H9 (cell line): Measurements from ENCODE around the gene FIBP. TPM values are rescaled to one million over a fixed set of nuclear protein-coding genes. Genes with fewer than 3 reads are reported as not detected.
A peak's percentile ranks its signal among the peaks of the same experiment; 100 is the strongest.

Source experiments
- DNase-seq: peaks from one replicate; pipeline ENCODE4 v3.0.0-alpha.2; 2017
- H2AFZ ChIP-seq: one replicate; pipeline ENCODE4 v1.6.1; 2013; ENCODE audit warnings: mild to moderate bottlenecking, low read length, control low read depth, moderate library complexity
- H2AK5ac ChIP-seq: 2 replicates; pipeline ENCODE4 v1.6.1; 2013; ENCODE audit warnings: low read length, control low read depth, mixed read lengths; ENCODE audit not compliant: insufficient read length
- H2BK120ac ChIP-seq: one replicate; pipeline ENCODE4 v1.6.1; 2013; ENCODE audit warnings: low read depth, mild to moderate bottlenecking, low read length, control low read depth, inconsistent platforms; ENCODE audit not compliant: poor library complexity, severe bottlenecking
- H2BK12ac ChIP-seq: 2 replicates; pipeline ENCODE4 v1.6.1; 2013; ENCODE audit warnings: low read length, control low read depth, mixed read lengths, low read depth; ENCODE audit not compliant: insufficient read length
- H2BK15ac ChIP-seq: 2 replicates; pipeline ENCODE4 v1.6.1; 2013; ENCODE audit warnings: low read depth, low read length, control low read depth
- H2BK20ac ChIP-seq: one replicate; pipeline ENCODE4 v1.6.1; 2013; ENCODE audit warnings: low read depth, mild to moderate bottlenecking, low read length, control low read depth, inconsistent platforms; ENCODE audit not compliant: poor library complexity, severe bottlenecking
- H2BK5ac ChIP-seq: 2 replicates; pipeline ENCODE4 v1.6.1; 2013; ENCODE audit warnings: low read length, control low read depth, mixed read lengths; ENCODE audit not compliant: insufficient read length
- H3K14ac ChIP-seq: 2 replicates; pipeline ENCODE4 v1.6.1; 2013; ENCODE audit warnings: low read length, control low read depth; ENCODE audit not compliant: insufficient read depth
- H3K18ac ChIP-seq: 2 replicates; pipeline ENCODE4 v1.6.1; 2013; ENCODE audit warnings: low read depth, mild to moderate bottlenecking, mixed read lengths, low read length, control low read depth; ENCODE audit not compliant: insufficient read length
- H3K23ac ChIP-seq: 2 replicates; pipeline ENCODE4 v1.6.1; 2013; ENCODE audit warnings: low read length, control low read depth, mixed read lengths, low read depth; ENCODE audit not compliant: insufficient read length
- H3K23me2 ChIP-seq: 2 replicates; pipeline ENCODE4 v1.6.1; 2013; ENCODE audit warnings: low read depth, mild to moderate bottlenecking, mixed read lengths, low read length, control low read depth; ENCODE audit not compliant: insufficient read length, poor library complexity, severe bottlenecking
- H3K27ac ChIP-seq: 2 replicates; pipeline ENCODE4 v1.5.1; 2013; ENCODE audit warnings: low read length, control low read depth, mixed read lengths, low read depth; ENCODE audit not compliant: insufficient read length
- H3K27me3 ChIP-seq: 2 replicates; pipeline ENCODE4 v1.6.1; 2013; ENCODE audit warnings: low read length, control low read depth, inconsistent platforms; ENCODE audit not compliant: insufficient read depth
- H3K4ac ChIP-seq: 2 replicates; pipeline ENCODE4 v1.6.1; 2013; ENCODE audit warnings: low read depth, mild to moderate bottlenecking, control low read depth, inconsistent platforms, low read length, moderate library complexity
- H3K4me1 ChIP-seq: 2 replicates; pipeline ENCODE4 v1.6.1; 2013; ENCODE audit warnings: low read length, control low read depth, inconsistent platforms; ENCODE audit not compliant: insufficient read depth
- H3K4me2 ChIP-seq: 2 replicates; pipeline ENCODE4 v1.6.1; 2013; ENCODE audit warnings: low read length, control low read depth, mixed read lengths; ENCODE audit not compliant: insufficient read length, insufficient read depth
- H3K56ac ChIP-seq: 2 replicates; pipeline ENCODE4 v1.6.1; 2013; ENCODE audit warnings: low read depth, mild to moderate bottlenecking, mixed read lengths, low read length, control low read depth; ENCODE audit not compliant: insufficient read length
- H3K79me1 ChIP-seq: 2 replicates; pipeline ENCODE4 v1.6.1; 2013; ENCODE audit warnings: low read depth, mild to moderate bottlenecking, moderate library complexity, low read length, control low read depth, inconsistent platforms; ENCODE audit not compliant: insufficient read depth, poor library complexity, severe bottlenecking
- H3K79me2 ChIP-seq: 2 replicates; pipeline ENCODE4 v1.6.1; 2013; ENCODE audit warnings: low read length, control low read depth, inconsistent platforms; ENCODE audit not compliant: insufficient read depth
- H3K9ac ChIP-seq: 2 replicates; pipeline ENCODE4 v1.6.1; 2013; ENCODE audit warnings: low read length, control low read depth, mixed read lengths; ENCODE audit not compliant: insufficient read length; ENCODE audit errors: extremely low read depth
- H3K9me3 ChIP-seq: one replicate; pipeline ENCODE4 v1.6.1; 2013; ENCODE audit warnings: low read depth, low read length, inconsistent platforms; ENCODE audit not compliant: control insufficient read depth
- H3T11ph ChIP-seq: one replicate; pipeline ENCODE4 v1.6.1; 2013; ENCODE audit warnings: mild to moderate bottlenecking, low read length, control low read depth, inconsistent platforms
- H4K20me1 ChIP-seq: one replicate; pipeline ENCODE4 v1.6.1; 2013; ENCODE audit not compliant: control insufficient read depth, insufficient read length, insufficient read depth
- H4K5ac ChIP-seq: 2 replicates; pipeline ENCODE4 v1.6.1; 2013; ENCODE audit warnings: low read depth, mild to moderate bottlenecking, mixed read lengths, low read length, control low read depth; ENCODE audit not compliant: insufficient read length
- H4K8ac ChIP-seq: replicated peaks from 2 replicates; pipeline ENCODE4 v1.6.1; 2013; ENCODE audit warnings: low read length, control low read depth, mixed read lengths, low read depth; ENCODE audit not compliant: insufficient read length
- H4K91ac ChIP-seq: 2 replicates; pipeline ENCODE4 v1.6.1; 2013; ENCODE audit warnings: low read depth, mild to moderate bottlenecking, moderate library complexity, mixed read lengths, low read length, control low read depth; ENCODE audit not compliant: insufficient read length
- H3K27ac Mint-ChIP-seq, 3 experiments: 2 replicates in 2 of 3; 3 replicates in 1 of 3; pipeline ENCODE4 v1.8.0; 2020 to 2021; ENCODE audit warnings: mixed read lengths in 3 of 3, mild to moderate bottlenecking in 1 of 3, moderate library complexity in 1 of 3
- H3K27me3 Mint-ChIP-seq: 2 replicates; pipeline ENCODE4 v1.8.0; 2021; ENCODE audit warnings: low read depth, mild to moderate bottlenecking, moderate library complexity, mixed read lengths
- H3K36me3 Mint-ChIP-seq, 3 experiments: 2 replicates in 2 of 3; 3 replicates in 1 of 3; pipeline ENCODE4 v1.8.0; 2020 to 2021; ENCODE audit warnings: low read depth in 3 of 3, mixed read lengths in 3 of 3; ENCODE audit not compliant: insufficient read depth in 1 of 3
- H3K4me1 Mint-ChIP-seq, 2 experiments: 2 replicates each; pipeline ENCODE4 v1.8.0; 2020; ENCODE audit warnings: mixed read lengths in 2 of 2
- H3K4me3 Mint-ChIP-seq, 2 experiments: 2 replicates in 1 of 2; 3 replicates in 1 of 2; pipeline ENCODE4 v1.8.0; 2020 to 2021; ENCODE audit warnings: mild to moderate bottlenecking in 2 of 2, mixed read lengths in 2 of 2, moderate library complexity in 1 of 2
- H3K9me3 Mint-ChIP-seq, 2 experiments: 2 replicates in 1 of 2; 3 replicates in 1 of 2; pipeline ENCODE4 v1.8.0; 2020; ENCODE audit warnings: mild to moderate bottlenecking in 2 of 2, mixed read lengths in 2 of 2, moderate library complexity in 1 of 2
- WGBS: extraction: QIAGEN DNeasy Blood & Tissue Kit; methylation state at CpG from one replicate; pipeline ENCODE4 v1.1.7; 2013; ENCODE audit warnings: missing lambda C conversion rate, low lambda C conversion rate, mixed read lengths; ENCODE audit not compliant: insufficient read length; ENCODE audit errors: extremely low coverage; 5-methylcytosine and 5-hydroxymethylcytosine counted together
- total RNA-seq: library from RNA; stranded (reverse); gene quantifications from 2 replicates; pipeline ENCODE4 v1.2.1, GENCODE V29; 2021
- TF ChIP-seq, protein P1 (sequence below): fragments of 200-600 bp; sonication (generic); conservative IDR thresholded peaks from 3 replicates; pipeline ENCODE4 v1.8.0; 2021; ENCODE audit warnings: antibody characterized with exemption, mild to moderate bottlenecking

FIBP gene
- total RNA-seq, 1 experiment from 2014 or later: 87.0 TPM

DNA sequence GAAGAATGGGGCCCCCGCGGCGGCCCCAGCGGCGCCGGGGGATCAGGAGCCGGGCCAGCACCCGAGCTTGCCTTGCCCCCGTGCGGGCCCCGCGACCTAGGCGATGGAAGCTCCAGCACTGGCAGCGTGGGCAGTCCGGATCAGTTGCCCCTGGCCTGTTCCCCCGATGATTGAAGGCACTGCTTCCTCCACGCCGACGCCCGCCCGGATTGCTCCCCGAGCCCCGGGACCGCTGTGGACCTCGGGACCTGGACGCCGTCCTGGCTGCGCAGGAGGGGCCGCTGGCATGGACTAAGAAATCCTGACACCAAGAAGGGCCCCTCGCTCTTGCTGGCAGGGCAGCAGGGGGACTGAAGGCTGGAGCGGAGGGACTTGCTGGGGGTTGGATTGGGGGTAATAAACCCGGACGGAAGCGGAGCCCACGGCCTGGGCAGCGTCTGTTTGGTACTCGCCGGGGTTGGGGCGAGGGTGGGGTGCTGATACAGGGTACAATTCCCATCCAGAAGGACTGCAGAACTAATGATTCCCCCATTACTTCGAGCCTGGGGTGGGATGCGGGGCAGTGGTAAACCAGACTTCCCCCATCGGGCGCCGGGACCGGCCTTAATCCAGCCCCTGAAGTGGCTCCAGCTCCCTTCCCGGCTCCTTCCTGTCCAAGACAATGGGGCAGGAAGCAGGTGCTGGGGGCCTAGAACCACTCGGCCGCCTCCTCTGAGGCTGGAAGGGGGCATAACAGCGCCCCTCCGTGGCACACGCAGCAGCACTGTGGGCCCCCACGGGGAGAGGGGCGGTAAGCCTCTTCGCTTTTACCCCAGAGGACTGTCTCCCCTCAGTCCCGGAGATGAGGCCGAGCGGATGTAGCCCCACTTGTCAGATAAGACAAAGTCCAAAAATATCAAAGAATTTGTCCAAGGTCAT lies 3.2 kb upstream of the FIBP start:
- peaks cover 2 to 4% of the 10 kb centered on the region in 2 experiments; a peak in 2 of 5 replicates for H3K9me3 Mint-ChIP-seq
- H2BK12ac ChIP-seq: no peak overlapping the region
- peak overlapping the region; percentile 85; the same call in 1 of the 2 replicates for H3K14ac ChIP-seq
- peaks cover 6% of the 10 kb centered on the region; the same call in 1 of the 2 replicates for H3K27me3 ChIP-seq
- no peaks in the 10 kb centered on the region for H3K79me1 ChIP-seq
- peaks cover 39 to 55% of the 10 kb centered on the region in 2 experiments for H3K4me1 Mint-ChIP-seq
- H3K23me2 ChIP-seq: peaks cover 23% of the 10 kb centered on the region
- H3K27ac ChIP-seq: no peak overlapping the region
- no peak overlapping the region for H3K23ac ChIP-seq
- no peak overlapping the region for H4K8ac ChIP-seq
- no peak overlapping the region for H4K5ac ChIP-seq
- peak overlapping the region; percentile 44 for H3K18ac ChIP-seq
- no peak overlapping the region for H2AFZ ChIP-seq
- no peak overlapping the region for H2AK5ac ChIP-seq
- no peak overlapping the region for H2BK15ac ChIP-seq
- TF ChIP-seq, protein P1, sequence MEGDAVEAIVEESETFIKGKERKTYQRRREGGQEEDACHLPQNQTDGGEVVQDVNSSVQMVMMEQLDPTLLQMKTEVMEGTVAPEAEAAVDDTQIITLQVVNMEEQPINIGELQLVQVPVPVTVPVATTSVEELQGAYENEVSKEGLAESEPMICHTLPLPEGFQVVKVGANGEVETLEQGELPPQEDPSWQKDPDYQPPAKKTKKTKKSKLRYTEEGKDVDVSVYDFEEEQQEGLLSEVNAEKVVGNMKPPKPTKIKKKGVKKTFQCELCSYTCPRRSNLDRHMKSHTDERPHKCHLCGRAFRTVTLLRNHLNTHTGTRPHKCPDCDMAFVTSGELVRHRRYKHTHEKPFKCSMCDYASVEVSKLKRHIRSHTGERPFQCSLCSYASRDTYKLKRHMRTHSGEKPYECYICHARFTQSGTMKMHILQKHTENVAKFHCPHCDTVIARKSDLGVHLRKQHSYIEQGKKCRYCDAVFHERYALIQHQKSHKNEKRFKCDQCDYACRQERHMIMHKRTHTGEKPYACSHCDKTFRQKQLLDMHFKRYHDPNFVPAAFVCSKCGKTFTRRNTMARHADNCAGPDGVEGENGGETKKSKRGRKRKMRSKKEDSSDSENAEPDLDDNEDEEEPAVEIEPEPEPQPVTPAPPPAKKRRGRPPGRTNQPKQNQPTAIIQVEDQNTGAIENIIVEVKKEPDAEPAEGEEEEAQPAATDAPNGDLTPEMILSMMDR: peak; percentile 52
- peaks cover 21% of the 10 kb centered on the region for H3K27me3 Mint-ChIP-seq
- peak overlapping the region; percentile 70 for H3K4me2 ChIP-seq
- no peak overlapping the region; a peak in 1 of 7 replicates for H3K27ac Mint-ChIP-seq
- H4K91ac ChIP-seq: no peak overlapping the region
- H3K4me3 Mint-ChIP-seq: peak overlapping the region; percentile 75 to 88
- no peaks in the 10 kb centered on the region for H3K9me3 ChIP-seq
- WGBS: no CpG with 5 or more reads among the region's 57 CpGs
- H4K20me1 ChIP-seq: no peaks in the 10 kb centered on the region
- H3K4me1 ChIP-seq: peaks cover 9% of the 10 kb centered on the region; the same call in 1 of the 2 replicates
- peak; percentile 78 for DNase-seq
- H3T11ph ChIP-seq: no peak overlapping the region
- no peak overlapping the region for H3K4ac ChIP-seq
- no peak overlapping the region for H2BK20ac ChIP-seq
- H2BK120ac ChIP-seq: no peak overlapping the region
- peak overlapping the region; percentile 60 for H3K9ac ChIP-seq
- H3K36me3 Mint-ChIP-seq: peaks cover 6 to 39% (median 10%) of the 10 kb centered on the region in 3 experiments
- no peak overlapping the region for H3K56ac ChIP-seq
- no peak overlapping the region for H2BK5ac ChIP-seq
- no peaks in the 10 kb centered on the region; the same call in 1 of the 2 replicates for H3K79me2 ChIP-seq
